Fibroblast of villous mesenchyme (primary cell): ENCODE measurements around the gene TMPRSS7. TPM values are rescaled to one million over a fixed set of nuclear protein-coding genes. Genes with fewer than 3 reads are reported as not detected.

Source experiments
- DNase-seq: peaks from one replicate; pipeline ENCODE4 v3.0.0-alpha.2; 2010; ENCODE audit warnings: low read depth
- H3K4me3 ChIP-seq: 2 replicates; pipeline ENCODE4 v1.5.1; 2011; ENCODE audit warnings: low read depth, mild to moderate bottlenecking, low read length
- total RNA-seq: library from RNA; depleted of rRNA; stranded (reverse); fragments of >200 nt; gene quantifications from 2 replicates; pipeline ENCODE4 v1.2.3, GENCODE V29; 2012
- TF ChIP-seq, protein P1 (sequence below): IDR thresholded peaks from 2 replicates; pipeline ENCODE4 v1.5.1; 2012; ENCODE audit warnings: low read depth, mild to moderate bottlenecking, low read length; ENCODE audit not compliant: insufficient read depth

The TMPRSS7 gene
- total RNA-seq, 1 donor = not detected

DNA sequence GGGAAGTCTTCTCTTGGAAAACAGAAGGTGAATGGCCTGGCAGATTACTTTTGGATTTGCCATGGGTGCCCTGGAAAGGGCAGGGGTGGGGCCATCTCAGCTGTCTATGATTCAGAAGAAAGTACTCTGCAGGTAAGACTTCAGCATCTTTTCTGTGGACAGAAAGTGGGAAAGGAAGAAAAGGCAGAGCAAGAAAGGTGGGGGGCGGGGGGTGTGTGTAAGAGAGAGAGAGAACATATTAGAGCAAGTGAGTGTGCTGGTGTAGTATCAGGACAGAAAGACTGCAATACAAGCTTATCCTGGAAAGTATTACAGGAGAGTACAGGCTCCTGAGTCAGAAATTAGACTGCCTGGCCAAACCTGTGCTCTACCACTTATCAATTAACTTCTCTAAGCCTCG is 30.3 kb upstream of the TMPRSS7 start:
- H3K4me3 ChIP-seq = no peak overlapping the region
- TF ChIP-seq, protein P1, sequence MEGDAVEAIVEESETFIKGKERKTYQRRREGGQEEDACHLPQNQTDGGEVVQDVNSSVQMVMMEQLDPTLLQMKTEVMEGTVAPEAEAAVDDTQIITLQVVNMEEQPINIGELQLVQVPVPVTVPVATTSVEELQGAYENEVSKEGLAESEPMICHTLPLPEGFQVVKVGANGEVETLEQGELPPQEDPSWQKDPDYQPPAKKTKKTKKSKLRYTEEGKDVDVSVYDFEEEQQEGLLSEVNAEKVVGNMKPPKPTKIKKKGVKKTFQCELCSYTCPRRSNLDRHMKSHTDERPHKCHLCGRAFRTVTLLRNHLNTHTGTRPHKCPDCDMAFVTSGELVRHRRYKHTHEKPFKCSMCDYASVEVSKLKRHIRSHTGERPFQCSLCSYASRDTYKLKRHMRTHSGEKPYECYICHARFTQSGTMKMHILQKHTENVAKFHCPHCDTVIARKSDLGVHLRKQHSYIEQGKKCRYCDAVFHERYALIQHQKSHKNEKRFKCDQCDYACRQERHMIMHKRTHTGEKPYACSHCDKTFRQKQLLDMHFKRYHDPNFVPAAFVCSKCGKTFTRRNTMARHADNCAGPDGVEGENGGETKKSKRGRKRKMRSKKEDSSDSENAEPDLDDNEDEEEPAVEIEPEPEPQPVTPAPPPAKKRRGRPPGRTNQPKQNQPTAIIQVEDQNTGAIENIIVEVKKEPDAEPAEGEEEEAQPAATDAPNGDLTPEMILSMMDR = no peak
- no peak for DNase-seq

DNA sequence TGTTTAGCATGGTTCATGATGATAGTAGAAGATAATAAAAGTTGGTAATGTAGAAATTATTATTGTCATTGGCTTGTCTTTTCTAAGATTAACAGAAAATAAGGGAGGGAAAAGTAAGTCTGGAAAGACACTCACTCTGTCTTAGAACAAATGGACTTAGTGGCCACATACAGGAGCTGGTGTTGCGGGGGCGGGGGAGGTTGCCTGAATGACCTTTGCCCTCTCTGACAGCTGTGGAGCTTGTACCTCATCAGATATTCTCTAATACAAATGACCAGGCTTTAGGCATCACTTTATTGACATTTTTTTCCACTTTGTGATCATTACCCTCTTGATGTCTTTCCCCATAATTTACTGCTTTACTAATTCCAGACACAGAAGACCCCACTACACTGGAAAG is 29.9 kb upstream of the TMPRSS7 start:
- TF ChIP-seq, protein P1 = no peak
- no peak overlapping the region for H3K4me3 ChIP-seq
- DNase-seq = no peak

DNA sequence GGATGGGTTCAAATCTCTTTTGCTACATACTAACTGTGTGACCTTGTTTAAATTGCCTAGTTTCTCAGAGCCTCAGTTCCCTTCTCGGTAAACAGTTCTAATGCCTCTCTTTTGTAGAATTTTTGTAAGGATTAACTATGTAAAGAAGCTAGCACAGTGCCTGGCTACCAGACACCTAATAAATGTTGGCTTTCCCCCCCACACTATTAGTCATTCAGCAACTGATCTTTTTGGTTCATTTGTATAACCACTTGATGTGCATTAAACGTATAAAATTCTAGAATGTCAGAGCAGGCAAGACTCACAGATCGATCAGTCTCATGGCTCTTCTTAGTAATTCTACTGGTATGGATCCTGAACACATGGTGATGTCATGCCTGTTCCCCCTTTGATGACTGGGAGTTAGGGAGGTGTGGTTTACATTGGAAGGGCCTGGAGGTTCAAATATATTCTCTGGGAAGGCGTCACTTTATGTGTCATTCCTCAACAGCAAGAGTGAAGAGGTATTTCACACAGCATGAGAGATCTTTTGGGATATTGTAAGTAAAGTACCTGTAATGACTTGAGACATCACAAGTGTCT is 29.4 kb upstream of the TMPRSS7 start:
- TF ChIP-seq, protein P1 = no peak
- no peak for DNase-seq
- no peak overlapping the region for H3K4me3 ChIP-seq

DNA sequence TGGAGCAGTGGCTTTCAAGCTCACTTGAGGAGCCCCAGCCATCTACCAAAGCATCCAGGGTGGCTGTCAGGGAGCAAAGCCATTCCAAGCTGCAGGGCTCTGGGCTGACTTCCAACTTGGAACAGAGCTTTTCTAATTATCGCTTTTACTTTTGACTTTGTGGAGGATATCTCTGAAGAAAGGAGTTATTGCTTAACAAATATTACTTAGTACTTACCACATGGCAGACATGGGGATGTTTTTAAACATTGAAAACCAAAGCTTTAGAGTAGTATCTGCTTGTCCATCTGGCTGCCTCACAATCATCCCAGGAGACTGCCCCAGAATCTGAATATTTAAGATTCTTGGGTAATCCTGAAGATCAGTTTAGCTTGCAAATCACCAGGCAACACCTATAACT is 26.9 kb upstream of the TMPRSS7 start:
- no peak overlapping the region for H3K4me3 ChIP-seq
- DNase-seq = peak; percentile 95
- TF ChIP-seq, protein P1 = no peak

DNA sequence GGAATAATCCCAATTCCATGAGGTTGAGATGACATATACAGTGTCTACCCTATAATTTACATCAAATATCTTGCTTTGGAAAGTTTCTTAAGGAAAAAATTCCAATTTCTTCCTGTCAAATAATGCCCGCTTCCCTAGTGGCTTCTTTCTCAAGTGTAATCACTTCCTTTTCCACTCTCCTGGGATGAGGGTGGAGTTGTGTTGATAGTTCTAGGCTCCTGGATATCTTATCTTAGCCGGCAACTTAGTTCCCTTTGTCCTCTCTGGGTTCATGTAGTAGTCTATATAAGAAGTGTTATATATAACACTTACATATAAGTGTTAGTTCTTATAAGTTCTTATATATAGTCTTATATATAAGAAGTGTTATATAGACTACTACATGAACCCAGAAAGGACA is 24.9 kb upstream of the TMPRSS7 start:
- no peak for DNase-seq
- H3K4me3 ChIP-seq = no peak overlapping the region
- TF ChIP-seq, protein P1 = no peak

DNA sequence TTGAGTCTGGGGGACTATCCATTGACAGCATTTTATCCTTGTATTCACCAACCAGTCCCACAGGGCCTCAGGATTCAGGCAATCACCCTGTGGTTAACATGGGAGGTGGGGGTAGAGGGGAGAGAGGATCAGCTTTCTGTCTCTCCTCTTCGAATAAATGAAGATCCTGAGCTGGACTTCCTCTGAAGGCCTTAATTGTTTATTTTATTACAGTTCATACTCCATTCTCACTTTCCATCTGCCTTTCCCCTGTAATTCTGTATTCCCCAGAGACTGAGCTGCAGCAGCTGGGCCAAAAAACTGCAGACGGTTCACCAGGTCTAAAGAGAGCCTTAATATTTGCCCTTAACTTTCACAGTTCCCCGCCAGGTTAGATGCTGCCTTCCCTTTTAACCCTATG is 23.9 kb upstream of the TMPRSS7 start:
- TF ChIP-seq, protein P1 = no peak
- DNase-seq = peak; percentile 10
- H3K4me3 ChIP-seq = no peak overlapping the region

DNA sequence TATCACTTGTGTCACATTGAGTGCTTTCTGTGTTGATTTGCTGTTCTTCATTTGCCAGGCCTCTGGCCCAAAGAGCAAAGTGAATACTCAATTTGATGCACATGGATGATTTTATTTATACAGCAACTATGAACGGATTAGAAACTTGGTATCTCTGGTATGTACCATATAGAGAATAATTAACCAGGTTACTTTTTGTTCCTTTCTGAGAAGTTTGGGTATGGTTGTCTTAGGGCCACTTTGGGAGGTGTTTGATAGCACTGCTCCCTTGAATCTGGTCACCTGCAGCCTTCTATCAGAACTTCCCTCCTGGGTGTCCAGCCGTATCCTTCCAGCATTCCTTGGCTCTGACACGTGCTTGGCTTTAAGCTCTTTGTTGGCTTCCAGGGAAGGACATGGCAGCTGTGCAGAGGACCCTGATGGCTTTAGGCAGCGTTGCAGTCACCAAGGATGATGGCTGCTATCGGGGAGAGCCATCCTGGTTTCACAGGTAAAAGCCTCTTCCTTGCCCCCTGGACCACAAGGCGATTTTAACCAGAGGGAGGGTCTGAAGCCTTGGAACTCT is 23.1 kb upstream of the TMPRSS7 start:
- H3K4me3 ChIP-seq = no peak overlapping the region
- DNase-seq = no peak
- TF ChIP-seq, protein P1 = no peak
